Measurements from ENCODE around the gene FAF1.

- TF ChIP-seq POLR2AphosphoS5 (IDR thresholded peaks at IDR 0.05): no peak
- TF ChIP-seq POLR2A (IDR thresholded peaks at IDR 0.05): no peak
These were observed 4.8 kb upstream of the FAF1 start for GRCh38 chr1:50964863-50965262.
